HG03354 (cell line): Measurements from ENCODE around the gene SEMA5B.

Experiments
- ATAC-seq: cut with Tn5 transposase; IDR thresholded peaks from one replicate; pipeline ENCODE4 v1.9.1; 2021; ENCODE audit warnings: mild to moderate bottlenecking; ENCODE audit not compliant: unreplicated experiment, poor library complexity, severe bottlenecking

SEMA5B gene

DNA sequence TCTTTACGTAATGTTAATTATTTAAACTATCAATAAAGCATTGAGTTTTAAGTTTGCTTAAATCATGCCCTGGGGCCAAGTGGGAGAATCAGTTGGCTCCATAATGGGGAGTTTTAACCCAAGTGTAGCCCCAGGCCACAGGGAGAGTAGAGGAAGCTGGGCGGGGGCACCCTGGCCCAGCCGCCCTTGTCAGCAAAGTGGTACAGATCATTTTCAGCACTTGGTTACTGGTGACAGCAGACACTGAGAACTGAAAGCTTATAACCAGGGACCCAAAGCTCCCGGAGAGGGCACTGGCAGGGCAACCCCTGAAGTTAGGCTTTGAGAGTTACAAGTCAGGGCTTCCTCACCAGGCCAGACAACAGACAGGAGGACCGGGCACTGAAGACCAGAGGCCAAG lies 90.6 kb downstream of the SEMA5B start:
- no peak for ATAC-seq

DNA sequence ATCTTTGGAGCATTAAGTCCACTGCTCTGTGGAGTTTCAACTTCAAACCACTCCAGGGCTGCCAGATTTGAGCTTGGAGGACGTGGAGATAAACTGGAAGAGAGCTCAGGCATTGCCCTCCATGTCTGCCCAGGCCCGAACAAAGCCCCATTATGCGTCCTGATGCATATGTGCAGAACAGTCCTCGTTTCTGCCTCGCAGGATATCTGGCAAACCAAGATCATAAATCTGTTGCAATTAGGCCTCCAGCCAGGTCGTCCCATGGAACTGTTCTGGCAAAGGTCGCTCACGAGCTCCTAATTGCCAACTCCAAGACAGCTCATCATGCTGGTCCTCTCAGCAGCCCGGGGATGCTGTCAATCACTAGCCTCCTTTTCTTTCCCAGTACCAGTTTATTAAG lies 91.2 kb downstream of the SEMA5B start:
- no peak for ATAC-seq

DNA sequence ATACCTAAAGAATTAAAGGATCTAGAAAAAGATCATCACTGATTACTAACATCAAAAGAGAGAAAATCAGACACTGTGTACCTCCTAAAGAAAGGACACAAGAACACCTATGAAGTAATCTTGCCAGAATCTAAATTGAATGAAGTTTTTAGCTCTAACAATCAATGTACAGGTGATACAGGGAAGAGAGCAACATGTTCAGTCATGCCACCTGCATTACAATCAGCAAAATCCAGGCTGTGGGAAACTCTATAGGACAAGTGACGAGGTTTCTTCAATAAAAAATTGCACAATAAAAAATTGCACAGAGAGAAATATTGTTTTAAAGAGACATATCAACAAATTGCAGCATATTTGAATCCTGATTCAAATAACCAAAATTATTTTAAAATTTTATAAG lies 93.3 kb downstream of the SEMA5B start:
- ATAC-seq: no peak

DNA sequence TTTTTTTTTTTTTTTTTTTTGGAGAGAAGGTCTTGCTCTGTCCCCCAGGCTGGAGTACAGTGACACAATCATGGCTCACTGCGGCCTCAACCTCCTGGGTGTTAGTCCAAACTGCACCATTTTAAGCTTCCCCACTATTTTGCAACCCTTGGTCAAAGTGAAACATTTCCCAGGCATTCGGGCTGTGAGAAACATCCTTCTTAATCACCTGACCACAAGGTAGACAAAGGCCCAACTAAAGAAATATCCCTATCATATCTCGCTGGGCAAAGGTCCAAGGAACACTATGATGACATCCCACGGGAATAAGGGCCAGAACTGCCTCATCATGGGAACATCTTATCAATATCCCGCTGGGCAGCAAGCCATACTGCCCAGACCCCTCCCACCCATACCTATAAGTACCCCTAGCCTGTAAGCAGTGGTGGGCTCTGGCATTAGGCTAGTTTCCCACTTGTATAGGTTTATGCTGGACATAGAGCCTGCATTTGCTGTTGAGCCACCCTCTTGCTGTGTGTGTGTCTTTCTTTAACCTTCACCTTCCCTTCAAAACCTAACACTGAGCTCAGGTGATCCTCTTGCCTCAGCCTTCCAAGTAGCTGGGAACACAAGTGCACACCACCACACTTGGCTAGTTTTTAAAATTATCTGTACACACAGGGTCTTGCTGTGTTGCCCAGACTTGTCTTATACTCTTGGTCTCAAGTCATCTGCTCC lies 95.2 kb downstream of the SEMA5B start:
- ATAC-seq: no peak

DNA sequence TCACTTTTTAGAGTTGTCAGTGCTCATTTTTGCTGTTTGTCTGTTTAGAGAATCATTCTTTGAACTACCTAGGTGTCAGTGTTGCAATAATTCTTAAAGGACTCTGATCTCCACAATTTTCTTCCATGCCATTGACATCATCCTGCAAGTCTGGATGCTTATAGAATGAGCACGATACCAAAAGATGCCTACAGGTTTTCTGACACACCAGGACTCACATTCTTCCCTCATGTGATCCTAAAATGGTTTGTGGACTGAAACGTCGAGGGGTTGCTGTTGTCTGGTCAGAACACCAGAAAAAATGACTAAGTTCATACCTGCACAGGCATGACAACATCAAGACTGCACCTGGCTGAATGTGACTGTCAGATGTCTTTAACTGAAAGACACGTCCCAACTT lies 95.9 kb downstream of the SEMA5B start:
- no peak for ATAC-seq

DNA sequence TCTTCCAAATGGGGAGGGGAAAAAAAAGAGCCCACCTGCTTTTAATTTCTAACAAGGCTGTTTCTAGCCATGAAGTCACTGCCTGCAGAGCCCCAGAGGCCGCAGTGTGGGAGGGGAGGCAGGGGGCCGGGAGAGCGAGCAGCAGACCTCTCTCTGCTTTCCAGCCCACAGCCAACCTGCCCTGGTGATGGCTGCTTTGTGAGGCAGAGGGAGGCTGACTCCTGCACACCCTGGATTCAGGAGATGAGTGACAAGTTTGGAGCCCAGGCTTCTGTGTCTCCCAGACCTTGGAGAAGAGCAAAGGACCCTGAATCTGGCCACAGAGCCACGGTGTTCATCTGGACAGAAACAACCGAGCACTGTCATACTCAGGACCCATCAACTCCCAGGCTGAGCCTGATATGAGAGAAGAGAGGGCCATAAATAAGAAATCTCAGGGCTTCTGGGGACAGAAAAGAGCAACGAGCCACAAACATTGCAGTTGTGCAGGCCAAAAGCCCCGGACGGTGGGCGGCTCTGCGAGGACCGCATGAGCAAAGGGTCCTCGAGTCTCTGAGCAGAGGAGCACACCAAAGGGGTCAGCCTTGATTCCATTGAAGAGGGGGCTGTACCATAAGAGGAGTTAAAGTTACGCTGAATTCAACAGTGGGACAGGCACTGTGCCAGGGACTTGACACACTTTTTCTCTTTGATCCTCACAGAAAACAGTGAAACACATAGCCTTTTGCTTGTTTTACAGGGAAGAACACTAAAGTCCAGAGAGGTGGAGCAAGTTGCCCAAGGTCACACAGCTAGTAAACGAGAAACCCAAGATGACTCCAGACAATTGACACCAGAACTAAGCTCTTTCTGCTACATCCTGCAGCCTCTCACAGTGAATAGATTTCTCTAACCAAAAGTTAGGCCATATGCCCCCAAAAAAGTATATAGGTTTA lies 97.2 kb downstream of the SEMA5B start:
- no peak for ATAC-seq

DNA sequence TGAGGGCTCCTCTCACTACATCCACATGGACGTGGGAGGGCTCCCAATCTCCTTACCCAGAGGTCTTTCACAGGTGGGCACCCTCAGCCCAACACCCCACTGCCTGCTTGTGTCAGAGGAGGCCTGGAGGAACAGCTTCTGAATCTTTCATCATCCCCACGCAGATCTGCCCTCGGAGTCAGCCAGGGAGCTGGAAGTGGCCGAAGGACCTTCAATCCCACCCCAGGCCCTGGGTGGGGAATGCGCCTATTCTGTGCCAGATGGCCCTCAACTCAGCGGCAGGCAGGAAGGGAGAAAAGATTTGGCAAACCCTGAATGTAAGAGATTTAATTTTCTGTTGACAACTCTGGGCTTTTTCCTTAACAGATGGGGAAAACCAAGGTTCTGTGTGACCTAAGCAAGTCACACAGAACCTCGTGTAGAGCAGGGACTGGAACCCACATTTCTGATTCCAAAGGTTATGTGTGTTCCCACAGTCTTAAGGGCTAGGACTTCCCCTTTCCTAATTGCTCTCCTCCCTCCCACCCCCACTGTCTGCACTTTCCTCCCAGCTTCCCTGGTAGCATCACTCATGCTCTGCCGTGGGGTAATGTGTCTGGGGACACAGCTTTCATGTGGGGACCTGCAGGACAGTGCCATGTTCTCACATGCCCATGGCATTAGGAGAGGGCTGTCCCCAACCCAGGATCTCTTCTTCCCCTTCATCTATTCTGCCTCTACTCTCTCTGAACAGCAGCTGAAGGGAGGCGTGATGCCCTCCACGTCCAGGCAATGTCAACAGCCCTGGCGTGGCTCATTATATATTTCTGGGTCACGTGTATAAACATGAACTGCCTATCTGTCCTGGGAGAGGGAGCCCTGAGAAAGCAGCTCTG lies 98.1 kb downstream of the SEMA5B start:
- no peak for ATAC-seq

DNA sequence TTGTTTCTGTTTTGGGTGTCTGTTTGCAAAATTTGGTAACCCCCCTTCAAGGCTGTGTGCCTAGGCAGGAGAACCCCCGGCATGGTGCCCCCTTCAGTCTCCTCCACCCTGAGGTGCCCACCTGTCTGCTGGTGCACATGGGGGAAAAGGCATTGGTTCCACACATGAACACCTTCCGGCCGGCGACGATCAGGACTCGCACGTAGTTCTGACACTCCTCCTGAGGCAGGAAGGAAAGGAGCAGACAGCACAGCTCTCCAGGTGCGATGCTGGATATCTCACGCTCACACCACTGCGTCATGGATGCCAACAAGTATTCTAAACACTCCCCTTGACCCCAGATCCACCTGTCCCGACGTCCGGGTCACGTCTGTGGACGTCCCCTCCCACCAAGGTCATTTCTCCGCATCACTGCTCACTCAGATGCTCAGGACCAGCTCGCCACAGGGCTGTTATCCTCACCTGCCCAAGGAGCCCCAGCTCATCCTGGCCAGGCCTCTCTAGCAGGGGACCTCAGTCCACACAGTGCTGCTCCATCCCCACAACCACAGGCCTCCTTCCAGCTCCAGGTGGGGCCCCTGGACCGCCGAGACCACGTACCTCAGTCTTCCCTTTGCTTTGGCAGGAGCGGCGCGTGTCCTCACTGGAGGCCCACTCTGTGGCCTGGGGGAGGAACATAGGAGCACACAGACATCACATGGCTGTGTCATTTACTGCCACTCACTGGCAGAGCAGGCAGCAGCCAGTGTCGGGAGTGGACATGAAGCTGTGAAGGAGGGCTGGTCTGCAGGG lies 99.0 kb downstream of the SEMA5B start:
- ATAC-seq: no peak

DNA sequence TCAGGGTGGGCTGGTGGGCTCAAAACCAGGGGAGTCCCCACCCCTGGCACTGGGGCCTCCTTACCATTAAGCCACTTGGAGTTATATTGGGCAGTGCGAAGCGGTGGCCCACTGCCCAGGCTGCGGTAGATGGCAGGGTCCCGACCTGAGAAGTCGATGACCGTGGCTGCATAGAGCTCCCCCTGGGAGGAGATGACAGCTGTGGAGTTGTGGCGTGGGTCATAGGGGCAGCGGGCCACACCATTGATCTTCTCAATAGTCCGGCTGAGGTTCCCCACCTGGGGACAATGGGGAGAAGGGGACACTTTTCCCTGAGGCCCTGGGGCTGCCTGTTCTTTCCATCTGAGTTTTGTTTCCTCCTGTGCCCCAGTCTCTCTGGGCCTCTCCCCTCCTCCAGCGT lies 99.8 kb downstream of the SEMA5B start:
- ATAC-seq: no peak

DNA sequence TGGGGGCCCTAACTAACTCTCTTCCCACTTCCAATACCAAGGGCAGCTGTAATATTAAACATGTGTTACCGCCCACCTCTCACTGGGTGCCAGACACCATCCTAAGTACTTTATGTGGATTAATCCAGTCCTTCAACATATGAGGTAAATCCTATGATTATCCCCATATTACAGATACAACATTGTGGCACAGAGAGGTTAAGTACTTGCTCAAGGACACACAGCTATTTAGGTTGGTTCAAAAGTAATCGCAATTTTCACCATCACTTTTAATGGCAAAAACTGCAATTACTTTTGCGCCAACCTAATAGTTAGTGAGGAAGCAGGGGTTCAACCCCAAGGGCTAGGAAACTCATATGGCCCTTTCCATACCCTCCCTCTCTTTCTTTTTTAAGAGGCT lies 100.8 kb downstream of the SEMA5B start:
- ATAC-seq: no peak

DNA sequence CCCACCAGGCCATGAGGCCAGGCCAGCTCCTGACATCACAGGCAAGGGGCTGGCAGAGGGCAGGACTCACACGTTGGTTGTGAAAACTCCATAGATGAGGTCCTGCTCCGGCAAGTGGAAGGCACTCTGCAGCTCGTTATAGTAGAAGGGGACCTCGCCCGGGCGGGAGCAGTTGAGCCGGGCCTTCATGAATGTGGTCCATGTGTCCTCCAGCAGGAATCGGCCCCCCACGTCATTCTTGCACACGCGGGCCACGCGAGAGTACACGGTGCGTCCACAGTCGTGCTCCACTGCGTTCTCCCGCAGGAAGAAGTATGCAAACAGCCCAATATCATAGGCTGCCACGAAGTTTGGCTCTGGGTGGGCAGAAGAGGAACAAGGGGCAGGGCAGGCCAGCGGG lies 101.2 kb downstream of the SEMA5B start:
- ATAC-seq: no peak

DNA sequence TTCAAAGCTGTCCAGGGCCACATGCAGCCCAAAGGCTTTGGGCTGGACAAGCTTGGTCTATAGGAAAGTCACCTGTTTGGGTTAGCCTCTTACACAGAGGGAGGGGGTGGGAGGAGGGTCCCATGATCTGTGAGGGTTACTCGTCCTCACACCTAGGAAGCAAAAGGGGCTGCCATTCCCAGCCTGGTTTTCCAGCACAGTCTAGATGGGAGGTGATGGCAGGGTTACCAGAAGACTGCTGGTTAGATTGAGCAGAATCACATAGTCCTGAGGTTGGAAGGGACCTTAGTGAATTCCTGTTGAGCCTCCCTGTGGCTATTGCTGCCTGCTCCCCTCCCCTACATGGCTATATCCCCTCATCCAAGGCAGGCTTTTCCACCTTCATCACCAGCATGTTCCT lies 101.8 kb downstream of the SEMA5B start:
- no peak for ATAC-seq

DNA sequence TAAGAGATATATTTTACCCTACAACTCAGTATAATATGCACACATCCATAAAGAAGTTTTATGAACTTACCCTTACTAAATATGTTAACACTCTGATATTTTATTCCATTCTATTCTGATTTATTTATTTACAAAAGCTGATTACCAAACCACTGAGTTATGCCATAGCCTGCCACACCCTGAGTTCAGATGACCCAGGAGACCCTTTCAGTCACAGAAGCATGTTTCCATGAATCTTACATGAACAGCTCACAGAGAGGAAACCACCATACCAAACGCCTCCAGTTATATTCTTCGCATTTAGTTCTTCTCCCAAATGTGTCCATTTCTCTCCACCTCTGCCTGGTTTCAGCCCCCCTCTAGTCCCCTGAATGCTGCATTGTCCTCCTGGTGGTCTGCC lies 103.5 kb downstream of the SEMA5B start:
- no peak for ATAC-seq

DNA sequence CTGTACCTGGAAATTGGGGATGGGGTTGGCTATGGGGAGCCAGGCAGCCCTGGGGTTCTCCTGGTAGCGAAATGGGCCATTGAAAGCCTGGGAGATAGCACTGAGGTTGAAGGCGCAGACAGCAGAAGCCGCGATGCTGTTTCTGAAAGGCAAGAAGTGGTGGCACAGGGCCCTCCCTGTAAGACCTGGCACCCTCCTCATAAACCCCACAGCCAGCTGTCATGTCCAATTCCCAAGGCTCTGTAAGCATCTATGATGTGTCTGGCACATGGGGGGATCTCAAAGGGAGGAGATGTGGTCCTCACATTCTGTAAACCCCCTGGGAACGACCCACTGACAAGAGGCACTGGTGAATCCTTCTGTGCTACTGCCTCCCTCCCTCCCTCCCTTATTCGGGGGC lies 104.0 kb downstream of the SEMA5B start:
- ATAC-seq: no peak

DNA sequence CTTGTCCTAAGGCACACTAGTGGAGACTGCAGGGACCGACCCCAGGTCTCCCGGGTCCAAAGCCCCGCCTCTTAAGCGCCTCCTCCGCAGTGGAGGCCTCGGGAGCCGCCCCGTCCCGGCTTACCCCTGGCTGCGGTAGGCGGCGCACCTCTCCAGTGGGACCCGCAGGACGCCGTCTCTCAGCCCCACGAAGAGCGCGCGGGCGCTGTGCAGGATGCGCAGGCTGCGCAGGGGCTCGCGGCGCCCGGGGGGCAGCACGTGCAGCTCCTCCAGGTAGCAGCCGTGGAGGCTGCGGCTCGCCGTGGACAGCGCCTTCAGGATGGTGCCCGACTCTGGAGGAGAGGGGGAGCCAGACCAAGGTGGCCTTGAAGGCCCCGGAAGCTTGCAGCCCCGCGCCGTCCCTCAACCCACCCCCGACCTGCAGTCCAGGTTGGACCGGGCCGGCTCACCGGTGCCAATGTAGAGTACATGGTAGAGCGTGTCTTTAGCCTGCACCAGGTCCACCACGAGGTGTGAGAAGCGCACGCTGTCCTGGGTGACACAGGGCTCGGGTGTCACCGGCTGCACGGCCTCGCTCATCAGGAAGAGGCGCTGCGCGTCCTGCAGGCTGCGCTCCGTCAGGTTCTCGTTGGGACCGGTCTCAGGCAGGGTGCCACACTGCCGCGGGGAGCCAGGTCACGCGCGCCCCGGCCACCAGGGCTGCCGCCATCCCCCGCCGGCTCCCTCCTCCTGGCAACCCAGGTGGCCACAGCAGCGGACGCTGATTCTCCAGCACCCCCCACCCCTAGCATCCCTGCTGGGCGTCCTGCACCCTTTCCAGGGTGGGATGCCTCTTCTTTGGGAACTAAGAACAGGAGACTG lies 105.5 kb downstream of the SEMA5B start:
- ATAC-seq: peak; percentile 67

DNA sequence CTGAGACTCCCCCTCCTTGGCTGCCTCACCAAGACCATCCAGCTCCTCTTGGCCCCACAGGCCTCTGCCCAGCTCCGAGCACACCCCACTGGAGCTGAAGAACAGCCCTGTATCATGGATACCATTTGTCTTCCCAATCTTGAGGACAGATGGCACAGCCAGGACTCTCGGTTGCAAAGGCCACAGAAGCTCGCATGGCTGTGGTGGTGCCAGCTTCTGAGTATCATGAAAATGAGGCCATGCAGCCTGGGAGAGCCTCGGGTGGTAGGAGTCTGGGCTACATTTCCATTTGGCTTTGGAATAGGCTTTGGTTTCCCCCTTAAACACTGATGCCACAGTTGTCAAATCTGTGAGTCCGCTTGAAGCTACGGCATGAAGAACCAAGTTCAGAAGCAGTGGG lies 106.6 kb downstream of the SEMA5B start:
- no peak for ATAC-seq

DNA sequence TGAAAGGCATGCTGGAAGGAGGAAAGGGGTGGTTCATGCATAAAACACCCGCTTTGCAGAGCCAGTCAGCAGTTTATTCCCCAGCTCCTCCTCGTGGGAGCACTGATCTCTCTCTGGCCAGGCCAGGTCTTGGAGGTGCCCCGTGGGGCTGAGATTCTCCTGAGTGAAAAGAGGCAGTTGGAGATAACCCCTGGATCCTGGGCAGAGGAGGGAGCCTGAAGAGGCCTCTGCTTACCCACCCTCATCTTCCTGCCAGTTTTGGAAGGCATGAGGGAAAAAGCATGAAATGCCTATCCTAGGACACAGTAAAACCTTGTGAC lies 108.3 kb downstream of the SEMA5B start:
- ATAC-seq: no peak

DNA sequence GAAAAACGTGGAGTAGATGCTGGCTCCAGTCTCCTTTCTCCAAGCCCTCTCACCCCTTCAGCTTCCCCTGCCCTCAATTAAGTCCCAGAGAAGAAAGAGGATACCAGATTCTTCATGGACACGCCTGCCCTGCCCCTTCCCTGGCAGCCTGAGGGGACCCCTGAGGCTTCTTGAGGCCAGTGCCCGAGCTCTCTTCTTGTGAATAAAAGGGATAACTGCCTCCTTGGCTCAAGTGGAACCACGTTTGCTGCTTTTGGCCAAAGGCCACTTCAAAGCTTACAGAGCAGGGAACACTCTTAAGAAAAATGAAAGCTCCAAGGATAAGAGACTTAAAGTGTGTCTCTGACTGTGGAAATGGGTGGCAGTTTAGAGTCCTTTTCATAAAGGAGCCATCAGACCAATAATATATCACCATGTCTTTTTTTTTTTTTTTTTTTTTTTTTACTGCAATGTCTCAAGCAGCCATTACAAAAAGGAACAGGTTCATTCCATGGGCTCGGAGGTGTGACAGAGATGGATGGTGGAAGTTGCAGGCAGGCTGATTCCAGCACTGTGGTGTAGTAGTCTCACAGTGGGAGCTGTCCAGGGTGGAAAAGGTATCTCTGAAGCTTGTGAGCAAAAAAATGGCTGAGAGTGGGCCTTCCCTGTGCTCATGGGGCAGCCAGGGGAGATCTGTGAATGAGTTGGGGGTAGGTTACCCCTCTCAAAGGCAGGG lies 108.8 kb downstream of the SEMA5B start:
- no peak for ATAC-seq
